Ramos (cell line): Measurements from ENCODE around the gene HIVEP3.

Experiments used
- in situ Hi-C: fragments of 300-500 bp; cut with MboI; formaldehyde crosslinking; loops from one replicate; pipeline ENCODE4 v1.14.3; 2022; ENCODE audit warnings: low sequenced_read_pairs; ENCODE audit not compliant: unreplicated experiment

Gene HIVEP3

GRCh38 chr1:41678111-41678878, 240.4 kb downstream of the HIVEP3 start:
- in situ Hi-C loops: no loop called here

DNA sequence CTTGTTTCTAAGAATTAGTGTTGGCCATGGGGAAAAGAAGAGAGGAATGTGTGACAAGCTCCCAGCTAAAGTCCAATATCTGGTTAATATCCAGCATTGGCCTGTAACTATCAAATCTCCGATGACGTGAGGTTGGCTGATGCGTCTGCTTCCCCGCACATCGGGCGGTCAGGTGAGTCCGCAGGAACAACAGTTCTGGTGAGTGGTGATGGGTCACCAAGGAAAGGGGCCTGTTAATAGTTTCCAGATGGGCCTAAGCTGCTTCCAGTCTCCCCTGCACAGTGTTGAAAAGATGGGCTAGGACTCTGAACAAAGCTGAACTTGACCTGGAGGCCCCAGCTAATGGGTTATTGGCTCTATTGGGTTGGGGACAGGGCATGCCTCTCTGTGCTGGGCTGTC, 241.1 kb downstream of the HIVEP3 start:
- in situ Hi-C loops: no loop called here

DNA sequence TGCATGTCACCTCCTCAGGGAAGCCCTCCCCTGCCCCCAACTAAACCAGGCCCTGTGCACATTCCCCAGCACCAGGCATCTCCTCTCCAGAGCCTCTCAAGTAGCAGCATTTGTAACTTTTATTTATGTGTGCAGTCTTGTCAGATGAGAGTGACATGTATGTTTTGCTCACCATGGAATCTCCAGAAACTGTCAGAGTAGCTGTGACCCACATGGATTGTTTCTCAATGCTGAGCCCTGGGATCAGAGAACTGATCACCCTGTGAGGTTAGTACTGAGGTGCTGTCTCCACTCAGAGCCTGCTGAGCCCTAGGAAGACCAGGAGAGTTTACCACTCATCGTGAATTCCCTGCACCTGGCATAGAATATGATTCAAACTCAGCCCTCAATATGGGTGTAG, 243.3 kb downstream of the HIVEP3 start:
- in situ Hi-C loops: no loop called here

- in situ Hi-C loops: no loop called here
Measured at GRCh38 chr1:41674522-41674921, 244.2 kb downstream of the HIVEP3 start.

DNA sequence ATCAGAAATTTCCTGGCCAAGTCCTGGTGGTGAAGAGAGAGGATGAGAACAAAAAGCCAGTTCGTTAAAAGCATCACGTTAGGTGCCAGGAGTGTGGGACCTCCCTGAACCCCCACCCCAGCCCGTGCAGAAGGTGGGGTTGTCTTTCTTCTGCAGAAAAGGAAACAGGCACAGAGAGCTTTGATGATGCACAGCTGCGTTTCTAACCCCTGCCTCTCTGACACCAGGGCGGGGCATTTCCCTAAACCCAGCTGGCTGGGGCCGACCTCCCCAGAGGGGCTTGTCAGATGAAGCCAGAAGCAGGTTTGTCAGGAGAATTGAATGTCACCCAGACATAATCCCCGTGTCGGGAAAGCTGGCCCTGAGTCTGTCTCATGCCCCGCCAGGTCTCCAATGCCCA, 244.9 kb downstream of the HIVEP3 start:
- in situ Hi-C loops: no loop called here

- in situ Hi-C loops: no loop called here
Measured at GRCh38 chr1:41673378-41673777, 245.3 kb downstream of the HIVEP3 start.

- in situ Hi-C loops: no loop called here
Measured at GRCh38 chr1:41672641-41673361, 245.9 kb downstream of the HIVEP3 start.

- in situ Hi-C loops: no loop called here
Measured at GRCh38 chr1:41672173-41672572, 246.5 kb downstream of the HIVEP3 start.

DNA sequence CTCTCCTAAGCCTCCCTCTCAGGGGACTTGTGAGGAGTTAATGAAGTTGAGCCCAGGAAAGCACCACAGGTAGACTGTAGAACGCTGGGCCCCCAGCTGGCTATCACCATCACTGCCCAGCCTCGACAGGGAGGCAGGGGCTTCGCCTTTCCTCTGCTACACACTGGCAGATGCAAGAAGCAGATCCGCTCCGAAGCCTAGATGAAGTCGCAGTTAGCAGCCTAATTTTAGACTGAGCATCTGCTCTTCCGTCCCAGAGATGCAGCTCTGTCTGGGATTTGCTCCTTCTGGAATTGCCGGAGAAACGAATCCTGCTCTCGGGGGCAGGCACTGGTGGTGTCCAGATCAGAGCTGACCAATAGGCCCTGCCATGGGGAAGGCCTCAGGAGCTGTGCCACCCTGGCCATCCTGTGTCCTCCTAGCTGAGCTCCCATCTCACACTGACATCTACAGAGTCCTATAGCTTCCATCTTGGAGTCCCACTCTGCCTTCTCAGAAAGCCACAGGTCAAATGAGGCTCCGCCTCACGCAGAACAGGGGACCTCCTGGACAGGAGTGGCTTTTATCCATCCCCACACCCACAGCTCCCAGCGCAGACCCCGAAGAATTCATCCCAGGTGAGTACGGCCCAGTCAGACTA, 247.5 kb downstream of the HIVEP3 start:
- in situ Hi-C loops: no loop called here

GRCh38 chr1:41670217-41670957, 248.3 kb downstream of the HIVEP3 start:
- in situ Hi-C loops: no loop called here

- in situ Hi-C loops: no loop called here
Measured at GRCh38 chr1:41668967-41669366, 249.8 kb downstream of the HIVEP3 start.

GRCh38 chr1:41668054-41668660, 250.6 kb downstream of the HIVEP3 start:
- in situ Hi-C loops: no loop called here

GRCh38 chr1:41666981-41667631, 251.6 kb downstream of the HIVEP3 start:
- in situ Hi-C loops: no loop called here

GRCh38 chr1:41665962-41666917, 252.5 kb downstream of the HIVEP3 start:
- in situ Hi-C loops: no loop called here

GRCh38 chr1:41664861-41665640, 253.7 kb downstream of the HIVEP3 start:
- in situ Hi-C loops: no loop called here

- in situ Hi-C loops: no loop called here
Measured at GRCh38 chr1:41663671-41664400, 254.9 kb downstream of the HIVEP3 start.

DNA sequence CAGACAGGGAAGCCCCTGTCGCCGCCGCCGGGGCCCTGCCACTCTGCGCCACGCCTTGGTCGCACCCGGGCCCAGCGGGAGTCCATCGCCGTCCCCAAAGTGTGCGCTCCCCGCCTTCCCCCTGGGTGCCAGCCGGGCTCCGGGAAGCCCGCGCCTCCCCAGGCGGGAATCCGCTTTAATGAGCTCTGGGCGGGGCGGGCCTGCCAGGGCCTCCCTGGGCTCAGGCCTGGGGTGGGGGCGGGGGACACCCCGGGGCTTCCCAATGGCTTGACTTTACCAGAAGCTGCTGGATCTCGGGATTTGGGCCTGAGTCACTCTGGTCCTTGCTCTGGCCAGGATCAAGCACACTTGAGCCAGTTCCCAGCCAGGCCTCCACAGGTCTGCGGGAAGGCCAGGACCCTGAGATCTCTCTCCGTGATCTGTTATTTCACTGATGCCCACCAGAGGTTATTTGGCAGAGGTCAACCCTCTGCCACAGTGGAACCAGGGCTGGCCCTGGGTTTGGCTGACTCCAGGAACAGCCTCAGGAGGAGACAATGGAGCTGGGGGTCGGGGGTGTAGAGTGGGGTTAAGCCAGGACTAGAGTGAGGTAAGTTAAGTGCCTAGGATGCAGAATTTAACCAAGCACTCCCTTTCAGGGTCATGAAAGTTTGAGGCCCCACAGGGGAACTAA, 255.8 kb downstream of the HIVEP3 start:
- in situ Hi-C loops: no loop called here
